Lower leg skin (tissue), 4 donors: ENCODE measurements around the gene CRHR2. TPM values are rescaled to one million over a fixed set of nuclear protein-coding genes. Genes with fewer than 3 reads are reported as not detected.

ENCODE experiments used
- DNase-seq, 2 donors: peaks; one replicate each; pipeline ENCODE4 v3.0.0-alpha.2; 2019; ENCODE audit warnings: low spot score in 2 of 2
- H3K4me3 ChIP-seq: fragments of 200-600 bp; sonication (generic); 2 replicates; pipeline ENCODE4 v1.5.1; 2017; ENCODE audit warnings: mild to moderate bottlenecking, low read depth; ENCODE audit not compliant: poor library complexity, severe bottlenecking
- POLR2A ChIP-seq, 2 donors: fragments of 450-650 bp; IDR thresholded peaks; one replicate each; pipeline ENCODE4 v1.6.1; 2016 to 2017; ENCODE audit warnings: antibody characterized with exemption in 2 of 2, mild to moderate bottlenecking in 1 of 2, moderate library complexity in 1 of 2
- WGBS, 2 donors: methylation state at CpG; one replicate each; pipeline ENCODE4 v1.1.5; 2018; 5-methylcytosine and 5-hydroxymethylcytosine counted together
- intact Hi-C: fragments of 100-400 bp; cut with DNase I; formaldehyde crosslinking; loops from one replicate; pipeline ENCODE4 v1.15.0; 2023; ENCODE audit warnings: low total_unique reads
- total RNA-seq, 4 donors: library from RNA; depleted of rRNA; stranded (reverse); fragments of >200 nt; gene quantifications; one replicate each; pipeline ENCODE4 v1.1.0, GENCODE V29; 2016
- TF ChIP-seq, protein P1 (sequence below), 3 donors: fragments of 450-650 bp; IDR thresholded peaks; one replicate each; pipeline ENCODE4 v1.5.1; 2016; ENCODE audit warnings: antibody characterized with exemption in 3 of 3, mild to moderate bottlenecking in 3 of 3, moderate library complexity in 2 of 3

CRHR2 gene
- total RNA-seq, 4 donors from 2014 or later = 0.45 TPM; not detected in 3

DNA sequence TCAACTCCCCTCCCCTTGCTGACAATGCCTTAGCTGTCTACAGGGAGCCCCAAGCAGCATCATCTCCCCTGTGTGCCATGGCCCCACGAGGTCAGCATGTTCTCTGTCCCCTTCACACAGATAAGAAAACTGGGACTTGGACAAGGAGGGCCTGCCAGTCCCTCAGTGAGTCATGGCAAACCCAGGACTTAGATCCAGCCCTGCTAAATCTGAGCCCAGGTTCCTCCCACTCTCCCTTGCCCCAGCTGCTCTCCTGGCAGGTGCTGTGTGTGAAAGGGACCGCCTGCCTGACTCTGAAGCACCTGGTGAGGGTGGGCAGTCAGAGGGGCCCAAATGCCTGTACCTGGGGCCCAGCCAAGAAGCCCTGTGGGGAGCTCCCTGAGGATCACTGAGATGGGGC lies 7.4 kb downstream of the CRHR2 start:
- TF ChIP-seq POLR2A (IDR thresholded peaks at IDR 0.05) = no peak
- TF ChIP-seq, protein P1, sequence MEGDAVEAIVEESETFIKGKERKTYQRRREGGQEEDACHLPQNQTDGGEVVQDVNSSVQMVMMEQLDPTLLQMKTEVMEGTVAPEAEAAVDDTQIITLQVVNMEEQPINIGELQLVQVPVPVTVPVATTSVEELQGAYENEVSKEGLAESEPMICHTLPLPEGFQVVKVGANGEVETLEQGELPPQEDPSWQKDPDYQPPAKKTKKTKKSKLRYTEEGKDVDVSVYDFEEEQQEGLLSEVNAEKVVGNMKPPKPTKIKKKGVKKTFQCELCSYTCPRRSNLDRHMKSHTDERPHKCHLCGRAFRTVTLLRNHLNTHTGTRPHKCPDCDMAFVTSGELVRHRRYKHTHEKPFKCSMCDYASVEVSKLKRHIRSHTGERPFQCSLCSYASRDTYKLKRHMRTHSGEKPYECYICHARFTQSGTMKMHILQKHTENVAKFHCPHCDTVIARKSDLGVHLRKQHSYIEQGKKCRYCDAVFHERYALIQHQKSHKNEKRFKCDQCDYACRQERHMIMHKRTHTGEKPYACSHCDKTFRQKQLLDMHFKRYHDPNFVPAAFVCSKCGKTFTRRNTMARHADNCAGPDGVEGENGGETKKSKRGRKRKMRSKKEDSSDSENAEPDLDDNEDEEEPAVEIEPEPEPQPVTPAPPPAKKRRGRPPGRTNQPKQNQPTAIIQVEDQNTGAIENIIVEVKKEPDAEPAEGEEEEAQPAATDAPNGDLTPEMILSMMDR (IDR thresholded peaks at IDR 0.05) = no peak
- DNase-seq = no peak
- 21 to 31% methylated on average over 1 to 2 of the region's 2 CpGs for WGBS, 2 donors
- H3K4me3 ChIP-seq = no peak overlapping the region
- intact Hi-C loops = no loop called here

DNA sequence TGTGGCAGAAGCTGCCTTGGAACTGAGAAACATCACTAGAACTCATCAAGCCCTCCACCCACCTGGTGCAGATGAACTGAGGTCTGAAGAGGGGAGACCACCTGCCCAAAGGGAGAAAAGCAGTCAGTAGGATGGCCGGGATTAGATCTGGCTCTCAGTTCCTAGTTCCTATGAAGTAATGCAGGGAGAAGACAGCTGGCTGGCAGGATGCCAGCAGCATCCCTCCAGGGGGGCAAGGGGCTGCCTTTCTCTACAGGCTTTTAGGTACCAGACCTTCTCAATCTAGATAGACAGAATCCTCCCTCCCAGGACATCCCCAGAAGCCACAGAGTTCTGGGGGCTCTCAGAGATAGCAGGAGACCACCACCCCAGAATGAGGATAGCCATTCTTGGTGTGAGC lies 7.8 kb downstream of the CRHR2 start:
- DNase-seq = no peak
- intact Hi-C loops = no loop called here
- TF ChIP-seq, protein P1 (IDR thresholded peaks at IDR 0.05) = no peak
- no peak for TF ChIP-seq POLR2A (IDR thresholded peaks at IDR 0.05)
- 13 to 35% methylated on average over 1 of the region's 1 CpG for WGBS, 2 donors
- no peak overlapping the region for H3K4me3 ChIP-seq

GRCh38 chr7:30671793-30672465 lies 10.3 kb downstream of the CRHR2 start:
- intact Hi-C loops = no loop called here
- 5 to 11% methylated on average over 6 of the region's 6 CpGs for WGBS, 2 donors
- no peak for DNase-seq

DNA sequence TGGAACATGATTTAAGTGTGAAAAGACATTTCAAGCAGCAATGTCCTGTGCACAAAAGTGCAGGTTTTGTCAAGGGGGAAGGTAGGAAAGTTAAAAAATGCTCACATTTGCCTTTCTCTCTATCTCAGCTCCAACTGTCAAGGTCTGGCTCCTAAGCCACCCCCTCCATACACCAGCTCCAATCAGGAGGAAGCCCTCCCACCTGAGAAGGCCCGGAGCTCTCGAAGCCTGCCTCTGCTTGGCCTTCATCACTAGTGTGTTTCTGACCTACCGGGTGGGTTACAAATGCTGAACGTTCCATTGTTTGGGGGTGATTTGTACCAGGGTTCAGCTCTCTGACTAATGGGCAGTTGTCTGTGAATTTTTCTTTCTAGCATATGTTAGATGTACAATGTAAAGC lies 14.2 kb downstream of the CRHR2 start:
- intact Hi-C loops = no loop called here
- no peak overlapping the region for H3K4me3 ChIP-seq
- TF ChIP-seq POLR2A (IDR thresholded peaks at IDR 0.05) = no peak
- TF ChIP-seq, protein P1 (IDR thresholded peaks at IDR 0.05) = no peak
- DNase-seq = no peak
- 70 to 80% methylated on average over 4 of the region's 4 CpGs for WGBS, 2 donors

More at GRCh38 chr7:30671793-30672465, 10.3 kb downstream of the CRHR2 start:
- no peak overlapping the region for H3K4me3 ChIP-seq
- no peak for TF ChIP-seq POLR2A (IDR thresholded peaks at IDR 0.05)
- TF ChIP-seq, protein P1 (IDR thresholded peaks at IDR 0.05) = no peak

GRCh38 chr7:30667172-30667571 lies 15.1 kb downstream of the CRHR2 start:
- WGBS, 2 donors = 82 to 85% methylated on average over 3 of the region's 3 CpGs
- no peak for TF ChIP-seq POLR2A (IDR thresholded peaks at IDR 0.05)
- TF ChIP-seq, protein P1 (IDR thresholded peaks at IDR 0.05) = no peak
- no peak overlapping the region for H3K4me3 ChIP-seq
- intact Hi-C loops = no loop called here
- no peak for DNase-seq

DNA sequence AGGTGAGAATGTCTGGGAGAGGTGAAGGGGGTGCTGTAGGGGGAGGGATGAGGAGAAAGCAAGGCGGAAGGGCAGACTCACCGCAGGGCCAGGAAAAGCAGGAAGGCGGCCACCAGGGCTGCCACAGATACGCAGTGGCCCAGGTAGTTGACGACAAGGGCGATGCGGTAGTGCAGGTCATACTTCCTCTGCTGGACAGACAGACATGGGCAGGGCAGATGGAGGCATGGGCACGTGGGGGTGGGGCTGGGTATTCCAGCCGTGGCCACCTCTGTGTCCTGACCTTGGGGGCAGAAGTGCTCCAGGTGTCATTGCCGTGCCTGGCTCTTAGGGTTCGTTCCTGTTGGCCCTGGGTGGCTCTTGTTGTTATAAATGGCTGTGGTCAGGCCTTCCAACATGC lies 16.8 kb downstream of the CRHR2 start:
- H3K4me3 ChIP-seq = no peak overlapping the region
- TF ChIP-seq POLR2A (IDR thresholded peaks at IDR 0.05) = no peak
- TF ChIP-seq, protein P1 (IDR thresholded peaks at IDR 0.05) = no peak
- 81 to 83% methylated on average over 11 of the region's 11 CpGs for WGBS, 2 donors
- intact Hi-C loops = no loop called here
- no peak for DNase-seq
